Kidney tubule cell (primary cell): ENCODE data around the gene SAFB2.

Experiments
- DNase-seq: peaks from one replicate; pipeline ENCODE4 v3.0.0-alpha.2; 2018; ENCODE audit warnings: low spot score

Gene SAFB2

GRCh38 chr19:5622465-5623396 lies at the start of gene SAFB2, which contains the start of gene SAFB:
SAFB2 (minus strand) TSS chr19:5622776; CDS start chr19:5622715, 61 bp downstream.
SAFB (plus strand) TSS chr19:5623083; CDS start chr19:5623206, 123 bp downstream.
- DNase-seq, result peak; percentile 100

GRCh38 chr19:5671600-5671999 lies 49.0 kb upstream of the SAFB2 start:
- no peak for DNase-seq

DNA sequence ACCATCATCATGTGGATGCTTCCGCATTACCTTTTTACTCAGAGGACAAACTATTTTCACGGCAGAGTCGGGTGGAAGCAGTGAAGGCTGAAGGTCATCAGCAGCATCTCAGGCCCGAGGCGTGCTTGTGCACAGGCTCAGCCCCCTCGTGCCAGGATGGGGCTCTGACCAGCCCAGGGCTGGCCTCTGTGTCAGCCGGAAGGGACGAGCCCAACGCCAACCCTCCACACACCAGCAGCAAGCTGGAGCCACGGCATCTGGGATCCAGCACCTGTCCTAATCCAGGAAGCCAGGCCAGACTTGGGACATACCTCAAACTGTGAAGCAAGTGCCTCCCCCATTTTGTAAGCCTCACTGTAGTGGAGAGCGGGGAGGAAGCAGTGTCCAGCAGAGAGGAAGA lies 46.6 kb upstream of the SAFB2 start:
- DNase-seq, result no peak

DNA sequence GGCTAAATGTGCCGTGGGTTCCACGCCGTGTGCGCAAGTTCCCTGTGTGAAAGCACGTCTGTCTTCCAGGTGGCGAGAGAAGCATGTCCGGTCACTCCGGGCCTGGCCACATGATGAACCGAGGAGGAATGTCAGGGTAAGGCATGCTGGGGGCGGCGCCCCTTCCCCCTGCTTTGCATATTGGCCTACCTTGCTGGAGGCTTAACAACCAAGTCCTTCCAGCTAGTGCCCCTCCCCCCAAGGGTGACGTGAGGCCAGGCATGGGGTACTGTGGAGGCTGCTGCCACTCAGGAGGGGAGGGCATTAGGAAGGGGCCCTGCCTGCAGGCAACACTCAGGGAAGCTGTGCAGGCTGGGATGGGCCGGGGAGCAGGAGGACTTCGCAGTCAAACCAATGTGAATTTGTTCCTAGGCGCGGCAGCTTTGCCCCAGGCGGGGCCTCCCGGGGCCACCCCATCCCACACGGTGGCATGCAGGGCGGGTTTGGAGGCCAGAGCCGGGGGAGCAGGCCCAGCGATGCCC lies 45.2 kb upstream of the SAFB2 start:
- peak; percentile 41 for DNase-seq

DNA sequence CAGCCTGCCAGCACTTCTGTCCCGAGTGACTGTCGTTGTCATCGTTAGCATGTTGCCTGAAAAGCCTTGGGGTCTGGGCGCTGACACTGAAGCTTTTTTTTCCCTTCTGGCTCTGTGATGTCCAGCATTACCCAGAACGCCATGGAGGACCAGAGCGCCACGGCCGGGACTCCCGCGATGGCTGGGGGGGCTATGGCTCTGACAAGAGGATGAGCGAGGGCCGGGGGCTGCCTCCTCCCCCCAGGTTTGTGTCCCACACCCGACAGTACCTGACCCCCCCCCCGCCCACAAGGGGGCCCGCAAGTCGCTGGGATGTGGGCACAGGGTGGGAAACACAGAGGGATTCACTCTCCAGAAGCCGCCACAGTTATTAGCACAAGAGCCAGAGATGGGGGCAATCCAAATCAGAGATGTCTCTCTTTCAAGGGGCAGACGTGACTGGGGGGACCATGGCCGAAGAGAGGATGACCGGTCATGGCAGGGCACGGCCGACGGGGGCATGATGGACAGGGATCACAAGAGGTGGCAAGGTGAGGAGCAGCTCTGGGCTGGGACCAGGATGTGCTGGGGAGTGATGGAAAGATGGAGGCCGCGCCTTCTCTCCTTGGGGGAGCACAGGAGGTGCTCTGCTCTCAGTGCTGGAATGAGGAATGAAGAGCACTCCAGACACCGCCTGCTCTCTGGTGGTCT lies 44.5 kb upstream of the SAFB2 start:
- no peak for DNase-seq

DNA sequence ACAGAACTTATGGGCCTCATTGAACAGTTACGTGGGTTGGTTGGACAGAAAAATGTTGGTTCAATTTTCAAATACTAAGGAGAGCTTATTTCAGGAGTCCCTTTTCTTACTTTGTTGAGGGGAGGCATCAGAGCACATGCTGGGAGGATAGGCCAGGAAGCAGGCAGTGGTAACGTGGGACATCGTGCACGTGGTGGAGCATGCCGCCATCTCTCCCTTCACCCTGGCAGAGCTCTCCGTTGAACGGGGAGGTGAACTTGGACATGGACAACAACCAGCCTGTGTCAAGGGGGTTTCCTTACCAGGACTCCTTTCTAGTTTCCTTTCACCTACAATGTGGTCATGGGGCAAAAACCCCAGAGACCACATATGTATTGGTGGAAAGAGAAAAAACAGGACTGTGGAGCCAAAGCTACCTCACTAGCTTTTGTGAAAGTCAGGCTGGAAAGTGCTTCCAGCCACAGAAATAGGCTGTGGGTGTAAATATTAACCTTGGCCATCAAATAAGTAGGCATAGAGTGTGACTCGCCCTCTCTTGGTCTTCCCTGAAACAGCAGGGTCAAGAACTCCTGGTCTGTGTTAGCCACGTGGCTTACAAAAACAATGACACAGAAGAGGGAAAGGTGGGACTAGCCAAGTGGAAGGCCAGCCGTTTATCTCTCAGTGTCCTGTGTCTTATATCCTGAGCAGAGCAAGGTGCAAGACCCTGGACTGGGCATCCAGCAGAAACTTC lies 43.4 kb upstream of the SAFB2 start:
- peak; percentile 88 for DNase-seq

GRCh38 chr19:5664515-5664914 lies 41.9 kb upstream of the SAFB2 start:
- peak; percentile 20 for DNase-seq

DNA sequence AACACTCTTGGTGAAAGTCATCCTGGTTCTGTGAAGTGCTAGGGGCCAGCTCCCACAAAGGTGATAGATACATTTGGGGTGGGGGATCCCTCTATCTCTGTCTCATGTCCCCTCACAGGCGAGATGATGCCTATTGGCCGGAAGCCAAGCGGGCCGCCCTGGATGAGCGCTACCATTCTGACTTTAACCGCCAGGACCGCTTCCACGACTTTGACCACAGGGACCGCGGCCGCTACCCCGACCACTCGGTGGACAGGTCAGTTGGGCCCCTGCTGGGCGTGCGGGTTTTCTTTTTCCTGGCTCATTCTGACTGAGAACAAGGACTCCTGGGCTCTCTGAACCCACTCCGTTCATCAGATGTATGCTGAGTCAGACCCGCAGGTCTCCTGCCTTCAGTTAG lies 41.3 kb upstream of the SAFB2 start:
- DNase-seq, result no peak

DNA sequence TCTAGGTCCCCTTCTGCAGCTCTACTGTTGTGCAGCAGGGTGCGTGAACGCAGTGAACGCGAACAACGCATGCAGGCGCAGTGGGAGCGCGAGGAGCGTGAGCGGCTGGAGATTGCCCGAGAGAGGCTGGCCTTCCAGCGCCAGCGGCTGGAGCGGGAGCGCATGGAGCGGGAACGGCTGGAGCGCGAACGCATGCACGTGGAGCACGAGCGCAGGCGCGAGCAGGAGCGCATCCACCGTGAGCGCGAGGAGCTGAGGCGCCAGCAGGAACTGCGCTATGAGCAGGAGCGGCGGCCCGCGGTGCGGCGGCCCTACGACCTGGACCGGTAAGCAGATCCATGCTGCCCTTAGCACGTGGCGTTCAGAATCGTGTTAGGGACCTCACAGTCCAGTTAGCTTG lies 38.9 kb upstream of the SAFB2 start:
- DNase-seq, result no peak

DNA sequence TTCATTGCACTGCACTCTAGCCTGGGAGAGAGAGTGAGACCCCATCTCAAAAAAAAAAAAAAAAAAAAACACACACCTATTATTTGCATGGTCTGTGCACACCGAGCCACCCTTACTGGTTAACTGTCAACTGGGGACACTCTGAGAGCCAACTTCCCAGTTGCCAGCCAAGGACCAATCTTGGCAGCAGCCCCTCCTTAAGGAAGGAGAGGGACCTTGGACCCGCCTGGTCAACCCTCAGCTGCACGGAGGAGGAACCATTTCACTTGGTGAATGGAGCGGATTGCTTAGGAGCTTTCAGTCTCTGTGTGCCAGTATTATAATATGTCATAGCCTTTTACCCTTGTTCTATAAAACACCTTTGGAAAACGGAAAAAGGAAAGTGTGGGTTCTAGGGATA lies 32.8 kb upstream of the SAFB2 start:
- no peak for DNase-seq

- no peak for DNase-seq
Observed at GRCh38 chr19:5654931-5655330, 32.4 kb upstream of the SAFB2 start.

DNA sequence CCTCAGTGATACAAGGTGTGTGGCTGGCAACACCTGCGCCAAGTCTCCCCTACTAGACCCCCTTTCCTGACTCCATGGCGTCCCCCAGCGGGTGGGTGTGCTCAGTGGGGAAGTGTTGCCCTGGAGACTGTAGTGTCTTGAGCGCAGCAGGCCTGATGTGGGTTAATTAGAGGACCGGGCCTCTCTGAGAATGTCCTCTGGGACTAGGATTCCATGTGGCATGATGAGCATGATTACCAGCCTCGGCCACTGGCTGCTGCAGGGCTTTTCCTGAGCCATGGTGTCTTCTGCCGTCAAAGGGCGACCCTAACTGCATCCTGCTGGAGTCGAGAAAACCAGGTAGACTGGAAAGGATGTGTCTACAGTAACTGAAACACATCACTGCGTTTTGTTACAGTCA lies 29.7 kb upstream of the SAFB2 start:
- no peak for DNase-seq

- no peak for DNase-seq
Observed at GRCh38 chr19:5651361-5651760, 28.8 kb upstream of the SAFB2 start.

- DNase-seq, result no peak
Observed at GRCh38 chr19:5648464-5648863, 25.9 kb upstream of the SAFB2 start.

- DNase-seq, result no peak
Observed at GRCh38 chr19:5646703-5647102, 24.1 kb upstream of the SAFB2 start.

DNA sequence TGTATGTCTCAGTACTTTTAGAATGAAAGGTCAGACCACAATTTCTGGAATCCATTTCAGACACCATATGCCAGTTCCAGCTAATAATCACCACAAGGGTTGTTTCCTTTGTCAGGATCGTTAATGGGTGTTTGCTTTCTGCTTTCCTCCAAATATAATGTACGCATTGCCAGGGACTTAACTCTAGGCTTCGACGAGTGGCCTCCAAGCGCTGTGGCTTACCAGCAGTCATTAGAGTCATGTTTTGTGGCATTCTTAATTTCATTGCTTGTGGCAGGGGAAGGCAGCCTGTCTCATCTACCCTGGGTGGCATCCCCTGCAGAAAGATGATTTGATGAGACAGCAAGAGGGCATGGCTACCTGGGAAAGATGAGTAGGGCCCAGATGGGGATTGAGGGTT lies 22.8 kb upstream of the SAFB2 start:
- no peak for DNase-seq

GRCh38 chr19:5644037-5644436 lies 21.5 kb upstream of the SAFB2 start:
- DNase-seq, result no peak

DNA sequence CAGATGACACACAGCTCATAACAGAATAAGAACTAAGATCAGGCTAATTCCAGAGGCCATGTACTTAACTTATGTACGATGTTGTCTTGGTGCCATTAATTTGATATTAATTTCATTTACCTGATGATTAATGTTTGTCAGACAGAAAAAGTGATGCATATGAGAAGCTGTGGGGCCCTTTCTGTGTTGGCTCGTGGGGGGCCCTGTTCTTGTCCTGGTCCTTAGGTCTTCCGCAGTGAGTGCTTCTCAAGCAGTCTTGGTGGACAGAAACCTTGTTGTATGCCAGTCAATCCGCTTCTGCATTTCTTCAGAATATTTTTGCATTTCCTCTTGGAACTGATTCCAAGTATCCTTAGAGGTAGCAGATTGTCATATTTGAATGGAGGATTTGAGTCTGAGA lies 20.5 kb upstream of the SAFB2 start:
- DNase-seq, result no peak

DNA sequence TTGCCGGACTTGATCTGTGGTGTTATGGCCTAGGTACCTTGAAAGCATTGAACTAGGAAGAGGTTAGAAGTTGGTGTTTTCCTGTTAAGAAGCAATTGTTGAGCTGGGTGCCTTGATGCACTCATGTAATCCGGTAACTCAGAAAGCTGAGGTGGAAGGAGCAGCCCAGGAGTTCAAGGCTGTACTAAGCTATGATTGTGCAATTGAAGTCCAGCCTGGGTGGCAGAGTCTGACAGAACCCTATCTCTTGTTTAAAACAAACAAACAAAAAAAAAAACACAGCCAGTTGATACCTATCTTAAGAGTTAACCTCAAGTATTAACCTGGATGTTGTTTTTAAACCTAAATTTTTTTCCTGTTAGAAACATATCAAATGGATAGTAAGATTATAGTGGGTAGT lies 19.6 kb upstream of the SAFB2 start:
- DNase-seq, result no peak

DNA sequence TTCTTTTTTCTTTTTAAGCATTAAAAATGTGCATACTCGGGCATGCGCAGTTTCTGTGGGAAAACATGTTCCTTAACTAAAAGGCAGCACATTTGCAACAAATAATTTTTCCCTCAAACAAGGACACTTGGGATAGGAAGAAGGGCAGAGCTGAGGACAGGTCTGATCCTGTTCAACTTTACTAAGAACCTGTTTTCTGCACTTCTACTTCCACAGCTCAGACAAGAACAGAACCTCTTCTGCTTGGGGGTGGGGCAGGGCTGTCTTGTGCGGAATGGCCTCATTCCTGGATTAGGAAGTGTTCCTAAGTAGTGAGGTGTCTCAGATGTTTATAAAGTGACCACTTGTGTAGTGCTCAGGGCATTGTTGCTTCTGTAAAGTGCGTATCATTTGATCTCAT lies 18.6 kb upstream of the SAFB2 start:
- DNase-seq, result no peak

DNA sequence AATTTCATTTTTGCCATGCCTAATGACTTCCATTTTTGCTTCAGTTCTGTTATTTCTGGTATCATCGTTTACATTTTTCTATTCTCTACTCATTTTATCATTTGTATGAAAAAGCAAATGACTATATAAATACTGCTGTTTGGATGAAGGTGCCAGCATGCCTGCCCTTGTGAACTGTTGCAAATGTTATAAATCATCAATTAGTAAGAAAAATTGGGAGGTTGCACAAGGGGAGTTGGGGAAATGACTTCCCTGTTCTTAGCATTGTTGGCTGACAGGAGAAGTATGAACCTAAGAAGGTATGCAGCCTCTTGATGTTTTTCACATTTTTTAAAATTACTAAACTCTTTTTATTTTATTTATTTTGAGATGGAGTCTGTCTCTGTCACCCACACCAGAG lies 15.4 kb upstream of the SAFB2 start:
- DNase-seq, result no peak

DNA sequence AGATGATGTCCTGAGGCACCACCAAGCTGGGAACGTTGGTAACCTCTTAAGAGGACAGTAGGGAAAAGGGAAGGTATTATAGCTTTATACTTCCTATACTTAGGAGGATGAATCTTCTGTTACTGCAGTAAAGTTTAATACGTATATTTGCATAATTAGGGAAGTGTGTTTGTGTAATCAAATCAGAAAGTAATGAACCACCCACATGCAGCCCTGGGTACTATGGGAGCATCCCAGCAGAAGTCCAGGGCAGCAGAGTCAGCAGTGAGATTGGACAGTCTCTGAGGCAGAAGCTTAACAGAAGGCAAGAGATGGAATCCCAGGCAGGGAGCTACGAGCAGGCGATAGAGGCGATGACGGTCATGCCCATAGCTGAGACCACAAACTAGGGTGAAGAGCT lies 12.9 kb upstream of the SAFB2 start:
- no peak for DNase-seq
